Gastroesophageal sphincter (tissue), 3 donors: ENCODE results near the gene CSNK1E.

Source experiments
- CTCF ChIP-seq, 4 experiments: fragments of 200-600 bp in 2 of 4; fragments of 450-650 bp in 2 of 4; sonication (generic) in 1 of 4; IDR thresholded peaks; one replicate each; pipeline ENCODE4 v1.5.1; 2017 to 2019; ENCODE audit warnings: antibody characterized with exemption in 4 of 4, mild to moderate bottlenecking in 2 of 4, moderate library complexity in 2 of 4
- EP300 ChIP-seq: sonication (generic); formaldehyde crosslinking; IDR thresholded peaks from one replicate; pipeline ENCODE4 v1.6.1; 2017; ENCODE audit warnings: antibody characterized with exemption, mild to moderate bottlenecking

- TF ChIP-seq CTCF (IDR thresholded peaks at IDR 0.05) (no peak), EP300 (no peak)
These were observed 69.0 kb downstream of the CSNK1E start for GRCh38 chr22:38248280-38248679.
